Jurkat, Clone E6-1 (cell line): ENCODE results near the gene FRK.
"Not testable (repeated sequence)": the region's sequence is repeated elsewhere in the genome, so short reads cannot be mapped to it uniquely, and the experiment has no call there.

Experiments
- DNase-seq: peaks from one replicate; pipeline ENCODE4 v3.0.0-alpha.2; 2011; ENCODE audit warnings: low read depth, low spot score
- H3K4me3 ChIP-seq: 2 replicates; pipeline ENCODE4 v1.5.1; 2011; ENCODE audit warnings: mild to moderate bottlenecking, low read length, control low read depth, moderate library complexity

Gene FRK

GRCh38 chr6:115908906-115909559 lies 151.7 kb downstream of the FRK start:
- DNase-seq = no peak

GRCh38 chr6:115905471-115905870 lies 155.2 kb downstream of the FRK start:
- DNase-seq = no peak
- no peak overlapping the region for H3K4me3 ChIP-seq

More at GRCh38 chr6:115908906-115909559, 151.7 kb downstream of the FRK start:
- no peak overlapping the region for H3K4me3 ChIP-seq

- DNase-seq = no peak
- no peak overlapping the region for H3K4me3 ChIP-seq
These were observed 158.3 kb downstream of the FRK start for GRCh38 chr6:115902436-115902835.

- no peak overlapping the region for H3K4me3 ChIP-seq
- DNase-seq = no peak
These were observed 158.8 kb downstream of the FRK start for GRCh38 chr6:115901896-115902295.

GRCh38 chr6:115899730-115900282 lies 160.9 kb downstream of the FRK start:
- no peak for DNase-seq
- H3K4me3 ChIP-seq = no peak overlapping the region

- no peak for DNase-seq
- H3K4me3 ChIP-seq = no peak overlapping the region
These were observed 162.4 kb downstream of the FRK start for GRCh38 chr6:115898246-115898645.

- DNase-seq = peak; percentile 21
- no peak overlapping the region for H3K4me3 ChIP-seq
These were observed 164.1 kb downstream of the FRK start for GRCh38 chr6:115896538-115897129.

- DNase-seq = no peak
- no peak overlapping the region for H3K4me3 ChIP-seq
These were observed 166.2 kb downstream of the FRK start for GRCh38 chr6:115894426-115894992.

GRCh38 chr6:115891750-115892149 lies 168.9 kb downstream of the FRK start:
- no peak for DNase-seq
- H3K4me3 ChIP-seq = no peak overlapping the region

GRCh38 chr6:115891111-115891669 lies 169.5 kb downstream of the FRK start:
- no peak for DNase-seq
- no peak overlapping the region for H3K4me3 ChIP-seq

- DNase-seq = no peak
- H3K4me3 ChIP-seq = no peak overlapping the region
These were observed 170.5 kb downstream of the FRK start for GRCh38 chr6:115890238-115890637.

GRCh38 chr6:115888687-115889470 lies 171.8 kb downstream of the FRK start:
- not testable (repeated sequence) for DNase-seq

GRCh38 chr6:115887891-115888290 lies 172.8 kb downstream of the FRK start:
- no peak for DNase-seq
- no peak overlapping the region for H3K4me3 ChIP-seq

More at GRCh38 chr6:115888687-115889470, 171.8 kb downstream of the FRK start:
- not testable (repeated sequence) for H3K4me3 ChIP-seq

GRCh38 chr6:115885636-115886366 lies 174.9 kb downstream of the FRK start:
- no peak overlapping the region for H3K4me3 ChIP-seq
- DNase-seq = no peak

GRCh38 chr6:115882771-115883170 lies 177.9 kb downstream of the FRK start:
- no peak for DNase-seq
- no peak overlapping the region for H3K4me3 ChIP-seq

GRCh38 chr6:115882174-115882573 lies 178.5 kb downstream of the FRK start:
- no peak for DNase-seq
- H3K4me3 ChIP-seq = no peak overlapping the region
